WTC11 (cell line): ENCODE results near the gene FRRS1.

Experiments used
- AFF4 ChIP-seq: sonication (generic); formaldehyde crosslinking; IDR thresholded peaks from 2 replicates; pipeline ENCODE4 v1.8.1; 2023; ENCODE audit warnings: mild to moderate bottlenecking, missing genetic modification reagents, borderline replicate concordance
- CTCF ChIP-seq: fragments of 200-600 bp; IDR thresholded peaks from 2 replicates; pipeline ENCODE4 v1.8.0; 2022; ENCODE audit warnings: antibody characterized with exemption
- ELF4 ChIP-seq: sonication (generic); formaldehyde crosslinking; IDR thresholded peaks from 2 replicates; pipeline ENCODE4 v1.8.1; 2022; ENCODE audit warnings: low read depth, mild to moderate bottlenecking, moderate library complexity, missing genetic modification reagents

- TF ChIP-seq CTCF (no peak), ELF4 (CRISPR knock-in tag) (no peak), AFF4 (CRISPR knock-in tag) (no peak)
Observed at GRCh38 chr1:99727575-99728185, 38.8 kb downstream of the FRRS1 start.
